Measurements from ENCODE around the gene ROPN1. TPM values are rescaled to one million over a fixed set of nuclear protein-coding genes. Genes with fewer than 3 reads are reported as not detected.

Gene ROPN1
- total RNA-seq, 4 donors from 2014 or later = not detected

DNA sequence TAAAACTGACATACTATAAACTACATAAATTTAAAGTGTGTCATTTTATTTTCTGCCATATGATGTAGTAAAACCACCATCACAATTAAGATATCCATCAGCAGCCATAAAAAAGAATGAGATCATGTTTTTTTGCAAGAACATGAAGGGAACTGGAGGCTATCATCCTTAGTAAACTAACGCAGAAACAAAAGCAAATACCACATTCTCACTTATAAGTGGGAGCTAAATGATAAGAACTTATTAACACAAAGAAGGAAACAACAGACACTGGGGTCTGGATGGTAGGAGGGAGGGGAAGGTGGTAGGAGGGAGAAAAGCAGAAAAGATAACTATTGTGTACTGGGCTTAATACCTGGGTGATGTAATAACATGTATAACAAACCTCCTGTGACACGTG is 55.5 kb downstream of the ROPN1 start:
- H3K36me3 ChIP-seq = no peaks in the 10 kb centered on the region
- H3K9me3 ChIP-seq = no peaks in the 10 kb centered on the region
- H3K27ac ChIP-seq = no peak overlapping the region
- H3K27me3 ChIP-seq = no peaks in the 10 kb centered on the region
- DNase-seq = no peak
- no peak for TF ChIP-seq POLR2A (IDR thresholded peaks at IDR 0.05)
- TF ChIP-seq, protein P1, sequence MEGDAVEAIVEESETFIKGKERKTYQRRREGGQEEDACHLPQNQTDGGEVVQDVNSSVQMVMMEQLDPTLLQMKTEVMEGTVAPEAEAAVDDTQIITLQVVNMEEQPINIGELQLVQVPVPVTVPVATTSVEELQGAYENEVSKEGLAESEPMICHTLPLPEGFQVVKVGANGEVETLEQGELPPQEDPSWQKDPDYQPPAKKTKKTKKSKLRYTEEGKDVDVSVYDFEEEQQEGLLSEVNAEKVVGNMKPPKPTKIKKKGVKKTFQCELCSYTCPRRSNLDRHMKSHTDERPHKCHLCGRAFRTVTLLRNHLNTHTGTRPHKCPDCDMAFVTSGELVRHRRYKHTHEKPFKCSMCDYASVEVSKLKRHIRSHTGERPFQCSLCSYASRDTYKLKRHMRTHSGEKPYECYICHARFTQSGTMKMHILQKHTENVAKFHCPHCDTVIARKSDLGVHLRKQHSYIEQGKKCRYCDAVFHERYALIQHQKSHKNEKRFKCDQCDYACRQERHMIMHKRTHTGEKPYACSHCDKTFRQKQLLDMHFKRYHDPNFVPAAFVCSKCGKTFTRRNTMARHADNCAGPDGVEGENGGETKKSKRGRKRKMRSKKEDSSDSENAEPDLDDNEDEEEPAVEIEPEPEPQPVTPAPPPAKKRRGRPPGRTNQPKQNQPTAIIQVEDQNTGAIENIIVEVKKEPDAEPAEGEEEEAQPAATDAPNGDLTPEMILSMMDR (IDR thresholded peaks at IDR 0.05) = no peak
- no peaks in the 10 kb centered on the region for H3K4me1 ChIP-seq
- H3K4me3 ChIP-seq = no peak overlapping the region

GRCh38 chr3:123935830-123936229 is 56.1 kb downstream of the ROPN1 start:
- Histone ChIP-seq H3K27ac (no peak overlapping the region), H3K4me3 (no peak overlapping the region), H3K4me1 (no peaks in the 10 kb centered on the region), H3K27me3 (no peaks in the 10 kb centered on the region), H3K36me3 (peaks cover 0 to under 1% (median 0%) of the 10 kb centered on the region in 3 donors), H3K9me3 (no peaks in the 10 kb centered on the region)
- DNase-seq = no peak
- TF ChIP-seq, protein P1 (IDR thresholded peaks at IDR 0.05) = no peak
- no peak for TF ChIP-seq POLR2A (IDR thresholded peaks at IDR 0.05)

DNA sequence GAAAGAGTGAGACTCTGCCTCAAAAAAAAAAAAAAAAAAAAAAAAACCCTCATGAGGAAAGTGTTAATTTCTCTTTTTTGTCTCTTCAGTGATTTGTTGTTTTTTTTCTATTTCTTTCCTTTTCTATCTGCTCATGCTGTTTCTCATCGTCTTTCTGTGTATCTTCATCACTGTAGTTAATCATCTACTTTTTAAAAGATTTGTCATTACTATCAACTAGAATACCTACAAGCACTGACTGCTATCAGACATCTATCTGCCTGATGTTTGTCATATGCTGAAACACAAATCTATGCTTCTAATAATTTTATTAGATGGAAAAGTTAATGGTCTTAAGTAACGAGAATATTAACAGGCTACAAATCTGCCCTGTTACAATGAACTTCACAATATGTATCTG is 57.7 kb downstream of the ROPN1 start:
- Histone ChIP-seq H3K4me3 (no peak overlapping the region), H3K27ac (no peak overlapping the region), H3K9me3 (no peaks in the 10 kb centered on the region), H3K27me3 (no peaks in the 10 kb centered on the region), H3K36me3 (peaks cover 0 to 13% (median 0%) of the 10 kb centered on the region in 3 donors), H3K4me1 (no peaks in the 10 kb centered on the region)
- TF ChIP-seq POLR2A (IDR thresholded peaks at IDR 0.05) = no peak
- TF ChIP-seq, protein P1 (IDR thresholded peaks at IDR 0.05) = no peak
- DNase-seq = no peak

- no peak for DNase-seq
- Histone ChIP-seq H3K4me1 (no peaks in the 10 kb centered on the region), H3K9me3 (no peaks in the 10 kb centered on the region), H3K27ac (no peak overlapping the region), H3K36me3 (peaks cover 0 to 21% (median 0%) of the 10 kb centered on the region in 3 donors), H3K4me3 (no peak overlapping the region), H3K27me3 (no peaks in the 10 kb centered on the region)
- TF ChIP-seq POLR2A (IDR thresholded peaks at IDR 0.05) = no peak
- TF ChIP-seq, protein P1 (IDR thresholded peaks at IDR 0.05) = no peak
Observed at GRCh38 chr3:123930445-123930844, 61.5 kb downstream of the ROPN1 start.

- Histone ChIP-seq H3K9me3 (no peaks in the 10 kb centered on the region), H3K27me3 (no peaks in the 10 kb centered on the region), H3K27ac (no peak overlapping the region), H3K4me3 (no peak overlapping the region), H3K4me1 (no peaks in the 10 kb centered on the region), H3K36me3 (peaks cover 0 to 24% (median 0%) of the 10 kb centered on the region in 3 donors)
- TF ChIP-seq, protein P1 (IDR thresholded peaks at IDR 0.05) = no peak
- TF ChIP-seq POLR2A (IDR thresholded peaks at IDR 0.05) = no peak
- no peak for DNase-seq
Observed at GRCh38 chr3:123929325-123929724, 62.6 kb downstream of the ROPN1 start.

- DNase-seq = no peak
- no peak for TF ChIP-seq POLR2A (IDR thresholded peaks at IDR 0.05)
- TF ChIP-seq, protein P1 (IDR thresholded peaks at IDR 0.05) = no peak
- H3K4me3 ChIP-seq = no peak overlapping the region
- H3K4me1 ChIP-seq = no peaks in the 10 kb centered on the region
- H3K9me3 ChIP-seq = no peaks in the 10 kb centered on the region
- H3K27ac ChIP-seq = no peak overlapping the region
- H3K36me3 ChIP-seq = peaks cover 0 to 24% (median 0%) of the 10 kb centered on the region in 3 donors
- H3K27me3 ChIP-seq = no peaks in the 10 kb centered on the region
Observed at GRCh38 chr3:123926396-123926795, 65.5 kb downstream of the ROPN1 start.

Measured in Peyer's patch (tissue), 4 donors.